ENCODE data around the gene CHST12. TPM values are rescaled to one million over a fixed set of nuclear protein-coding genes. Genes with fewer than 3 reads are reported as not detected.
"Not testable (repeated sequence)": the region's sequence is repeated elsewhere in the genome, so short reads cannot be mapped to it uniquely, and the experiment has no call there.

CHST12 gene
- total and polyA plus RNA-seq, 4 donors = 14.7 to 30.9 (median 16.8) TPM

DNA sequence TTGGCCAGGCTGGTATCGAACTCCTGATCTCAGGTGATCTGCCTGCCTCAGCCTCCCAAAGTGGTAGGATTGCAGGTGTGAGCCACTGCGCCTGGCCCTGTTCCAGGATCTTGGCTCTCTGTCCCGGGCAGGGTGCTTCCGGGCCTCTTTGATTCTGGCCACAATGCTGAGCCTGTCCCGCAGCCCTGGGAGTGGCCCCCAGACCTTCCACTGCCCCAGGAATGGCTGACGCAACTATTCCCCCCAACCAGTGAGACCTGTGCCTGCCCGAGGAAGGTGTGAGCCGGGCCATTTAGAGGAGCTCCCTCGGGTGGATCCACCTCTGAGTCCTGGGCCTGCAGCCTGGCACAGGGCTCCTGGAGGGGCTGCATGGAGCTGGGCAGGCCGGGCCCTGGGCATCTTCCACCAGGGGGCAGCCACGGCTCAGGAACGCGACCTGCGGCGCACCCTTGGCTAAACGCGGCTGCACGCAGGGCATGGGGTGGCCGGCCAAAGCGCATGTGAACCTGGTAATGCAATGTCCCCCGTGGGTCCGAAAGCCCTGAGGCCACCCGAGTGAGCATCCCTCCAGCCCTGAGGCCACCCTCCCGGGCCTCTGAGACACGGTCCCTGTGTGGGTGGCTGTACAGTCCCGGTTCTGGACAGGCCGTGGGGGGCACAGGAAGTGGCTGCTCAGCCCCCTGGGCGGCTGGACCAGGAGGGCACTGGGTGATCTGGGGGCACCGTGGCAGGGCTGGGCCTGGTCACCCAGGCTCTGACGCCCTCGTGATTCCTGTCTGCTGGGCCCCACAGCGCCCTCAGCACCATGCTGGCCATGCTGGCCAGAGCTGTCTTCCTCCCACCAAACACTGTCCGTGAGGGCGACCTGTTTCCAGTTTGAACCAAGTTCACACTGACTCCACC, 48.0 kb downstream of the CHST12 start:
- DNase-seq (peak; percentile 72 to 84 (median 84)), ATAC-seq (ENCODE audit: insufficient read depth, low FRiP score) (peak; percentile 86)
- Histone ChIP-seq H3K9me3 (ENCODE audit: control insufficient read depth in 4 of 4, insufficient read depth in 3 of 4, low read length in 3 of 4) (no peaks in the 10 kb centered on the region), H3K27ac (ENCODE audit: low read depth in 1 of 2, low read length in 1 of 2) (no peak overlapping the region), H3K4me3 (no peak overlapping the region), H3K27me3 (ENCODE audit: control insufficient read depth in 3 of 3, insufficient read depth in 3 of 3, low read length in 2 of 3) (no peaks in the 10 kb centered on the region), H3K4me1 (ENCODE audit: control insufficient read depth in 5 of 5, insufficient read depth in 5 of 5, low read length in 5 of 5) (peaks cover 0 to 7% (median 3%) of the 10 kb centered on the region in 5 donors), H3K36me3 (ENCODE audit: control insufficient read depth in 4 of 4, insufficient read depth in 4 of 4, low read length in 4 of 4) (no peaks in the 10 kb centered on the region), H3K9ac (ENCODE audit: insufficient read depth in 1 of 2, low read length in 2 of 2) (no peak overlapping the region)
- peak; percentile 77 for TF ChIP-seq CTCF (IDR thresholded peaks at IDR 0.05; ENCODE audit: control extremely low read depth, extremely low read depth)
- WGBS, 2 donors = 9 to 12% methylated on average over 31 to 34 of the region's 34 CpGs

GRCh38 chr7:2452074-2452507, 48.7 kb downstream of the CHST12 start:
- no peak for TF ChIP-seq CTCF (IDR thresholded peaks at IDR 0.05; ENCODE audit: control extremely low read depth, extremely low read depth)
- Histone ChIP-seq H3K9ac (ENCODE audit: insufficient read depth in 1 of 2, low read length in 2 of 2) (no peak overlapping the region), H3K4me3 (no peak overlapping the region), H3K36me3 (ENCODE audit: control insufficient read depth in 4 of 4, insufficient read depth in 4 of 4, low read length in 4 of 4) (no peaks in the 10 kb centered on the region), H3K4me1 (ENCODE audit: control insufficient read depth in 5 of 5, insufficient read depth in 5 of 5, low read length in 5 of 5) (peaks cover 0 to 7% (median 3%) of the 10 kb centered on the region in 5 donors), H3K9me3 (ENCODE audit: control insufficient read depth in 4 of 4, insufficient read depth in 3 of 4, low read length in 3 of 4) (no peaks in the 10 kb centered on the region), H3K27ac (ENCODE audit: low read depth in 1 of 2, low read length in 1 of 2) (no peak overlapping the region), H3K27me3 (ENCODE audit: control insufficient read depth in 3 of 3, insufficient read depth in 3 of 3, low read length in 2 of 3) (no peaks in the 10 kb centered on the region)
- peak in 1 of 3 donors; percentile 24 for DNase-seq
- peak; percentile 1 for ATAC-seq (ENCODE audit: insufficient read depth, low FRiP score)
- 15 to 17% methylated on average over 15 to 16 of the region's 16 CpGs for WGBS, 2 donors

DNA sequence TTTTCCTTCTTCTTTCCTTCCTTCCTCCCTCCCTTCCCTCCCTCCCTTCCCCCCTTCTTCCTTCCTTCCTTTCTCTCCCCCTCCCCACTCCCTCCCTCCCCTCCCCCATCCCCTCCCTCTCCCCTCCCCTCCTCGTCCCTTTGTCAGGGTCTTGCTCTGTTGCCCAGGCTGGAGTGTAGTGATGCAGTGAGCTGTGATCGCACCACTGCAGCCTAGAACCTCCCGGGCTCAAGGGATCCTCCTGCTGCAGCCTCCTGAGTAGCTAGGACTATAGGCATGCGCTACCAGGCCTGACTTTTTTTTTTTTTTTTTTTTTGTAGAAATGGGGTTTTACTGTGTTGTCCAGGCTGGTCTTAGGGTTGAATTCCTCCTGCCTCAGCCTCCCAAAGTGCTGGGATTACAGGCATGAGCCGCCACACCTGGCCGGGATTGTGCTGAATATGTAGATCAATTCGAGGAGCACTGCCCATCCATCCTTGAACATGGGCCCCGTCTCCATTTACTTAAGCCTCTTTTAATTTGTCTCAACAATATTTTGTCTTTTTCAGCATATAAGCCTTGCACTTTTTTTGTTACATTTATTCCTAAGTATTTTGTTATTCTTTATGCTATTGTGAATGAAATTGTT, 49.3 kb downstream of the CHST12 start:
- TF ChIP-seq CTCF (IDR thresholded peaks at IDR 0.05; ENCODE audit: control extremely low read depth, extremely low read depth) = no peak
- DNase-seq (no peak), ATAC-seq (ENCODE audit: insufficient read depth, low FRiP score) (no peak)
- Histone ChIP-seq H3K36me3 (ENCODE audit: control insufficient read depth in 4 of 4, insufficient read depth in 4 of 4, low read length in 4 of 4) (no peaks in the 10 kb centered on the region), H3K27ac (ENCODE audit: low read depth in 1 of 2, low read length in 1 of 2) (no peak overlapping the region), H3K9ac (ENCODE audit: insufficient read depth in 1 of 2, low read length in 2 of 2) (no peak overlapping the region), H3K9me3 (ENCODE audit: control insufficient read depth in 4 of 4, insufficient read depth in 3 of 4, low read length in 3 of 4) (no peaks in the 10 kb centered on the region), H3K4me3 (no peak overlapping the region), H3K4me1 (ENCODE audit: control insufficient read depth in 5 of 5, insufficient read depth in 5 of 5, low read length in 5 of 5) (peaks cover 0 to 7% (median 3%) of the 10 kb centered on the region in 5 donors), H3K27me3 (ENCODE audit: control insufficient read depth in 3 of 3, insufficient read depth in 3 of 3, low read length in 2 of 3) (no peaks in the 10 kb centered on the region)
- 87 to 97% methylated on average over 7 to 8 of the region's 8 CpGs for WGBS, 2 donors

GRCh38 chr7:2453849-2454248, 50.4 kb downstream of the CHST12 start:
- WGBS, 2 donors = 97 to 99% methylated on average over 3 of the region's 3 CpGs
- H3K4me3 ChIP-seq; H3K4me1 ChIP-seq (ENCODE audit: control insufficient read depth in 5 of 5, insufficient read depth in 5 of 5, low read length in 5 of 5); H3K9me3 ChIP-seq (ENCODE audit: control insufficient read depth in 4 of 4, insufficient read depth in 3 of 4, low read length in 3 of 4); ATAC-seq (ENCODE audit: insufficient read depth, low FRiP score); DNase-seq; H3K9ac ChIP-seq (ENCODE audit: insufficient read depth in 1 of 2, low read length in 2 of 2); H3K27ac ChIP-seq (ENCODE audit: low read depth in 1 of 2, low read length in 1 of 2); H3K27me3 ChIP-seq (ENCODE audit: control insufficient read depth in 3 of 3, insufficient read depth in 3 of 3, low read length in 2 of 3); H3K36me3 ChIP-seq (ENCODE audit: control insufficient read depth in 4 of 4, insufficient read depth in 4 of 4, low read length in 4 of 4): not testable (repeated sequence)
